HG02588 (cell line): Measurements from ENCODE around the gene ZNF330.

ENCODE experiments used
- ATAC-seq: cut with Tn5 transposase; IDR thresholded peaks from one replicate; pipeline ENCODE4 v1.9.1; 2021; ENCODE audit warnings: mild to moderate bottlenecking, moderate library complexity; ENCODE audit not compliant: unreplicated experiment

ZNF330 gene

GRCh38 chr4:141229408-141230101 is 8.9 kb downstream of the ZNF330 start:
- ATAC-seq = peak; percentile 63

- ATAC-seq = no peak
Measured at GRCh38 chr4:141233673-141234072, 13.0 kb downstream of the ZNF330 start.

- no peak for ATAC-seq
Measured at GRCh38 chr4:141238186-141238585, 17.5 kb downstream of the ZNF330 start.

- ATAC-seq = no peak
Measured at GRCh38 chr4:141240259-141240658, 19.6 kb downstream of the ZNF330 start.

- no peak for ATAC-seq
Measured at GRCh38 chr4:141240671-141241070, 20.0 kb downstream of the ZNF330 start.

- ATAC-seq = no peak
Measured at GRCh38 chr4:141241986-141242385, 21.3 kb downstream of the ZNF330 start.

GRCh38 chr4:141244419-141244818 is 23.7 kb downstream of the ZNF330 start:
- ATAC-seq = no peak

GRCh38 chr4:141246243-141246642 is 25.5 kb downstream of the ZNF330 start:
- no peak for ATAC-seq

GRCh38 chr4:141246683-141247429 is 26.2 kb downstream of the ZNF330 start:
- ATAC-seq = no peak

- no peak for ATAC-seq
Measured at GRCh38 chr4:141247430-141247780, 26.7 kb downstream of the ZNF330 start.

- ATAC-seq = no peak
Measured at GRCh38 chr4:141248029-141248428, 27.3 kb downstream of the ZNF330 start.

- ATAC-seq = no peak
Measured at GRCh38 chr4:141248486-141248885, 27.8 kb downstream of the ZNF330 start.

- ATAC-seq = no peak
Measured at GRCh38 chr4:141254326-141254725, 33.6 kb downstream of the ZNF330 start.

- no peak for ATAC-seq
Measured at GRCh38 chr4:141255016-141255415, 34.3 kb downstream of the ZNF330 start.

- no peak for ATAC-seq
Measured at GRCh38 chr4:141258558-141258957, 37.9 kb downstream of the ZNF330 start.

- no peak for ATAC-seq
Measured at GRCh38 chr4:141275834-141276233, 55.1 kb downstream of the ZNF330 start.

GRCh38 chr4:141283152-141283551 is 62.5 kb downstream of the ZNF330 start:
- no peak for ATAC-seq

GRCh38 chr4:141283563-141283962 is 62.9 kb downstream of the ZNF330 start:
- ATAC-seq = no peak
